Endothelial cell of umbilical vein (primary cell): ENCODE measurements around the gene ACTR3C. TPM values are rescaled to one million over a fixed set of nuclear protein-coding genes. Genes with fewer than 3 reads are reported as not detected.

Experiments used
- BruUV-seq: library from RNA; stranded (reverse); fragments of 400-500 nt; replicated peaks from 2 replicates; lab custom pipeline; 2021; lab: Mats Ljungman, UMichigan
- CTCF ChIA-PET: fragments of 300-600, 350-600 bp; sonication (Branson Sonifier 250); formaldehyde crosslinking; loops from one replicate; lab custom pipeline; 2021; ENCODE audit warnings: antibody characterized with exemption, inconsistent platforms; lab: Charles Lee
- POLR2A ChIA-PET: fragments of 300-600, 350-600 bp; sonication (Branson Sonifier 250); formaldehyde crosslinking; loops from one replicate; lab custom pipeline; 2021; ENCODE audit warnings: antibody characterized with exemption, inconsistent platforms; lab: Charles Lee
- DNase-seq: peaks from one replicate; pipeline ENCODE4 v3.0.0-alpha.2; 2011; ENCODE audit warnings: low read depth, low spot score
- FAIRE-seq: peaks from 2 replicates; lab custom pipeline; 2011; peaks lifted over from hg19 to GRCh38; lab: Jason Lieb, UNC
- H2AFZ ChIP-seq: 2 replicates; pipeline ENCODE4 v1.6.0; 2012; ENCODE audit warnings: low read depth, low read length, control low read depth, inconsistent platforms
- H3K27ac ChIP-seq: 2 replicates; pipeline ENCODE4 v1.5.1; 2011; ENCODE audit warnings: low read depth, mild to moderate bottlenecking, control low read depth, low read length, moderate library complexity; ENCODE audit not compliant: insufficient read depth
- H3K27me3 ChIP-seq, 2 experiments: 2 replicates each; pipeline versions ENCODE4 v1.6.0 to v1.6.1; 2011; ENCODE audit warnings: low read length in 2 of 2, mixed read lengths in 1 of 2; ENCODE audit not compliant: control insufficient read depth in 2 of 2, insufficient read depth in 2 of 2
- H3K36me3 ChIP-seq, 2 experiments: 2 replicates in 1 of 2; 3 replicates in 1 of 2; pipeline ENCODE4 v1.5.1; 2011; ENCODE audit warnings: low read length in 2 of 2, mild to moderate bottlenecking in 1 of 2, moderate library complexity in 1 of 2; ENCODE audit not compliant: control insufficient read depth in 2 of 2, insufficient read depth in 2 of 2; ENCODE audit errors: extremely low read depth in 1 of 2
- H3K4me1 ChIP-seq: 3 replicates; pipeline ENCODE4 v1.5.1; 2011; ENCODE audit warnings: mild to moderate bottlenecking, low read length; ENCODE audit not compliant: control insufficient read depth, insufficient read depth; ENCODE audit errors: extremely low read depth
- H3K4me2 ChIP-seq: 2 replicates; pipeline ENCODE4 v1.6.1; 2011; ENCODE audit warnings: low read length, control low read depth, mixed read lengths; ENCODE audit not compliant: insufficient read depth
- H3K4me3 ChIP-seq, 3 experiments: fragments of 200-600 bp in 1 of 3; sonication (generic), shearing (Covaris generic) in 1 of 3; replicated peaks in 1 of 3; 2 replicates each; pipeline ENCODE4 v1.5.1; 2011 to 2016; ENCODE audit warnings: control low read depth in 3 of 3, low read length in 3 of 3, mild to moderate bottlenecking in 2 of 3, inconsistent platforms in 1 of 3, low read depth in 1 of 3, moderate library complexity in 1 of 3; ENCODE audit not compliant: insufficient read depth in 1 of 3
- H3K79me2 ChIP-seq: 2 replicates; pipeline ENCODE4 v1.6.0; 2012; ENCODE audit warnings: low read length, inconsistent platforms; ENCODE audit not compliant: control insufficient read depth, insufficient read depth
- H3K9ac ChIP-seq: replicated peaks from 2 replicates; pipeline ENCODE3; 2011; ENCODE audit warnings: low read length, control low read depth; ENCODE audit not compliant: insufficient read depth; ENCODE audit errors: extremely low read depth
- H3K9me1 ChIP-seq: replicated peaks from 3 replicates; pipeline ENCODE4 v1.6.0; 2011; ENCODE audit warnings: mild to moderate bottlenecking, low read length; ENCODE audit not compliant: control insufficient read depth, insufficient read depth; ENCODE audit errors: extremely low read depth
- H3K9me3 ChIP-seq: replicated peaks from 2 replicates; pipeline ENCODE4 v1.5.1; 2012; ENCODE audit warnings: low read length, inconsistent platforms; ENCODE audit not compliant: control insufficient read depth, insufficient read depth
- H4K20me1 ChIP-seq: replicated peaks from 2 replicates; pipeline ENCODE3; 2011; ENCODE audit warnings: mild to moderate bottlenecking, low read length; ENCODE audit not compliant: control insufficient read depth, insufficient read depth; ENCODE audit errors: extremely low read depth
- EZH2 ChIP-seq: IDR thresholded peaks from 2 replicates; pipeline ENCODE4 v1.6.1; 2012; ENCODE audit warnings: borderline replicate concordance, low read depth, mild to moderate bottlenecking, moderate library complexity, low read length, inconsistent platforms; ENCODE audit not compliant: severe bottlenecking
- FOS ChIP-seq: IDR thresholded peaks from 2 replicates; pipeline ENCODE4 v1.6.1; 2011; ENCODE audit warnings: mild to moderate bottlenecking, low read length, moderate library complexity, borderline replicate concordance; ENCODE audit not compliant: insufficient read depth
- GATA2 ChIP-seq: IDR thresholded peaks from 2 replicates; pipeline ENCODE4 v1.7.0; 2011; ENCODE audit warnings: low read depth, mild to moderate bottlenecking, moderate library complexity, mixed read lengths, low read length; ENCODE audit not compliant: insufficient read length, insufficient read depth
- JUN ChIP-seq: IDR thresholded peaks from 2 replicates; pipeline ENCODE4 v1.6.1; 2011; ENCODE audit warnings: borderline replicate concordance, low read depth; ENCODE audit not compliant: insufficient read length, insufficient read depth
- MAX ChIP-seq: IDR thresholded peaks from 2 replicates; pipeline ENCODE4 v1.6.1; 2011; ENCODE audit not compliant: insufficient read depth, insufficient read length
- MYC ChIP-seq: IDR thresholded peaks from one replicate; pipeline ENCODE4 v1.6.1; 2011; ENCODE audit warnings: mild to moderate bottlenecking, low read depth, low read length
- POLR2A ChIP-seq: IDR thresholded peaks from 2 replicates; pipeline ENCODE4 v1.6.1; 2012; ENCODE audit warnings: low read depth, mild to moderate bottlenecking, control low read depth, low read length
- POLR2AphosphoS5 ChIP-seq: IDR thresholded peaks from 2 replicates; pipeline ENCODE4 v1.6.1; 2012; ENCODE audit warnings: low read depth, mild to moderate bottlenecking, control low read depth, low read length, moderate library complexity; ENCODE audit not compliant: insufficient read depth
- dilution Hi-C: fragments of 300-500 bp; cut with MboI; formaldehyde crosslinking; loops from one replicate; pipeline ENCODE4 v1.15.0; 2019; ENCODE audit warnings: low sequenced_read_pairs; ENCODE audit not compliant: extremely low pct_ligation_motif_present
- intact Hi-C: fragments of 100-400 bp; cut with micrococcal nuclease; formaldehyde crosslinking; loops from one replicate; pipeline ENCODE4 v1.10.0; 2022
- polyA plus RNA-seq, 4 experiments: library from polyadenylated mRNA; depleted of rRNA in 3 of 4; stranded (reverse) in 3 of 4; unstranded in 1 of 4; fragments of >200 nt; gene quantifications; 2 replicates each; pipeline versions ENCODE4 v1.2.1 to v1.2.3, GENCODE V29; 2011 to 2012; ENCODE audit warnings: missing spikeins in 1 of 4
- total RNA-seq: library from RNA; stranded (reverse); gene quantifications from 2 replicates; pipeline ENCODE4 v1.2.3, GENCODE V29; 2021
- TF ChIP-seq, protein P1 (sequence below), 2 donors: IDR thresholded peaks; 1 replicate in 1 of 2; 2 replicates in 1 of 2; pipeline ENCODE4 v1.5.1; 2011; ENCODE audit warnings: low read length in 2 of 2, mild to moderate bottlenecking in 2 of 2, moderate library complexity in 2 of 2, control low read depth in 1 of 2, inconsistent platforms in 1 of 2, low read depth in 1 of 2; ENCODE audit not compliant: insufficient read depth in 1 of 2; ENCODE audit errors: extremely low read depth in 1 of 2

The ACTR3C gene
- total and polyA plus RNA-seq, 2 donors (not counting 3 experiments of a cell fraction or from before 2014, with no cell fraction given), result 0.33 TPM; not detected in 1

DNA sequence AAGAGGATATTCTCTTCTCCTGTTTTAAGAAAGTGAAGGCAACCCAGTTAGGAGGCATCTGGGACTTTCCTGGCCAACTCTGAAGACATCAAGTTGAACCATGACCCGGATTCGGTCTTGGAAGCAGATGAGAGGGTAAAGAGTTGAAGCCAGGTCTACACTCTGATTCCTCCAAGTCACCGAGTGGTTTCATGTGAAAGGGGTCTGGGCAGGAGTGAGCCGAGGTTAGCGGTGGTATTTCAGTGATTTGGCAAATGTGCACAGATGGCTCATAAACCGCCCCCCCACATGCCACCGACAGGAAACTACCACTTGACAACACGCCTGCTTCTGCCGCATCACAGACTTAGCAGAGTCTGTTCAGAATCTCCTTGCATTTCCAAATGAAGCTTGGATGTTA is 33.9 kb upstream of the ACTR3C start:
- H4K20me1 ChIP-seq, result no peaks in the 10 kb centered on the region
- POLR2A ChIA-PET, result no interaction called here
- CTCF ChIA-PET, result interaction anchor here (1.1 to 1.9 kb wide), 3 partner anchors 13 to 64 kb away, joined by 3 to 6 read pairs (median 3); no protein-coding TSS in a partner anchor
- H3K4me1 ChIP-seq, result no peaks in the 10 kb centered on the region
- H2AFZ ChIP-seq, result no peak overlapping the region
- TF ChIP-seq, protein P1, sequence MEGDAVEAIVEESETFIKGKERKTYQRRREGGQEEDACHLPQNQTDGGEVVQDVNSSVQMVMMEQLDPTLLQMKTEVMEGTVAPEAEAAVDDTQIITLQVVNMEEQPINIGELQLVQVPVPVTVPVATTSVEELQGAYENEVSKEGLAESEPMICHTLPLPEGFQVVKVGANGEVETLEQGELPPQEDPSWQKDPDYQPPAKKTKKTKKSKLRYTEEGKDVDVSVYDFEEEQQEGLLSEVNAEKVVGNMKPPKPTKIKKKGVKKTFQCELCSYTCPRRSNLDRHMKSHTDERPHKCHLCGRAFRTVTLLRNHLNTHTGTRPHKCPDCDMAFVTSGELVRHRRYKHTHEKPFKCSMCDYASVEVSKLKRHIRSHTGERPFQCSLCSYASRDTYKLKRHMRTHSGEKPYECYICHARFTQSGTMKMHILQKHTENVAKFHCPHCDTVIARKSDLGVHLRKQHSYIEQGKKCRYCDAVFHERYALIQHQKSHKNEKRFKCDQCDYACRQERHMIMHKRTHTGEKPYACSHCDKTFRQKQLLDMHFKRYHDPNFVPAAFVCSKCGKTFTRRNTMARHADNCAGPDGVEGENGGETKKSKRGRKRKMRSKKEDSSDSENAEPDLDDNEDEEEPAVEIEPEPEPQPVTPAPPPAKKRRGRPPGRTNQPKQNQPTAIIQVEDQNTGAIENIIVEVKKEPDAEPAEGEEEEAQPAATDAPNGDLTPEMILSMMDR (IDR thresholded peaks at IDR 0.05; ENCODE audit: extremely low read depth in 1 of 2, insufficient read depth in 1 of 2, low read depth in 1 of 2, low read length in 2 of 2), result no peak
- no peak for TF ChIP-seq FOS
- TF ChIP-seq GATA2, result no peak
- TF ChIP-seq MYC, result no peak
- TF ChIP-seq EZH2, result no peak
- TF ChIP-seq POLR2A, result no peak
- no peak for TF ChIP-seq MAX
- TF ChIP-seq POLR2AphosphoS5, result no peak
- TF ChIP-seq JUN, result no peak
- no peak overlapping the region for H3K9ac ChIP-seq
- dilution Hi-C loops, result no loop called here
- intact Hi-C loops, result loop anchor here (2.0 to 5.0 kb wide), 3 partner anchors 22 to 398 kb away; partner anchors contain the start of gene ZNF775
- no peaks in the 10 kb centered on the region for H3K36me3 ChIP-seq
- H3K4me3 ChIP-seq, result no peak overlapping the region
- no peak overlapping the region for H3K4me2 ChIP-seq
- no peak overlapping the region for H3K27ac ChIP-seq
- no peaks in the 10 kb centered on the region for H3K27me3 ChIP-seq
- H3K9me3 ChIP-seq, result no peaks in the 10 kb centered on the region
- DNase-seq (no peak), FAIRE-seq (peak; percentile 38)
- BruUV-seq, result no TSS peak
- H3K79me2 ChIP-seq, result no peaks in the 10 kb centered on the region
- H3K9me1 ChIP-seq, result no peaks in the 10 kb centered on the region
